Measurements from ENCODE around the gene DGAT2L6.
"Not testable (repeated sequence)": the region's sequence is repeated elsewhere in the genome, so short reads cannot be mapped to it uniquely, and the experiment has no call there.

DGAT2L6 gene

GRCh38 chrX:70196961-70197720 is 19.9 kb downstream of the DGAT2L6 start:
- no peak for DNase-seq (ENCODE audit: low spot score)

- DNase-seq (ENCODE audit: low spot score) = no peak
These were observed 24.4 kb downstream of the DGAT2L6 start for GRCh38 chrX:70201732-70202131.

GRCh38 chrX:70208479-70208878 is 31.2 kb downstream of the DGAT2L6 start:
- DNase-seq (ENCODE audit: low spot score) = no peak

- not testable (repeated sequence) for DNase-seq (ENCODE audit: low spot score)
These were observed 32.3 kb downstream of the DGAT2L6 start for GRCh38 chrX:70209570-70209969.

GRCh38 chrX:70219938-70220764 is 42.9 kb downstream of the DGAT2L6 start:
- no peak for DNase-seq (ENCODE audit: low spot score)

GRCh38 chrX:70226048-70226447 is 48.8 kb downstream of the DGAT2L6 start:
- DNase-seq (ENCODE audit: low spot score) = no peak

- no peak for DNase-seq (ENCODE audit: low spot score)
These were observed 49.4 kb downstream of the DGAT2L6 start for GRCh38 chrX:70226687-70227086.

- no peak for DNase-seq (ENCODE audit: low spot score)
These were observed 54.4 kb downstream of the DGAT2L6 start for GRCh38 chrX:70231666-70232065.

- no peak for DNase-seq (ENCODE audit: low spot score)
These were observed 57.1 kb downstream of the DGAT2L6 start, which contains the start of gene AWAT1 for GRCh38 chrX:70234355-70234754. TSS of gene AWAT1 (plus strand) at chrX:70234655. CDS start at chrX:70234696, 41 bp downstream.

GRCh38 chrX:70240751-70241150 is 63.5 kb downstream of the DGAT2L6 start:
- no peak for DNase-seq (ENCODE audit: low spot score)

GRCh38 chrX:70241501-70241900 is 64.2 kb downstream of the DGAT2L6 start:
- no peak for DNase-seq (ENCODE audit: low spot score)

GRCh38 chrX:70243601-70244000 is 66.3 kb downstream of the DGAT2L6 start:
- DNase-seq (ENCODE audit: low spot score) = not testable (repeated sequence)

GRCh38 chrX:70244881-70245280 is 67.6 kb downstream of the DGAT2L6 start:
- no peak for DNase-seq (ENCODE audit: low spot score)

GRCh38 chrX:70247252-70247651 is 70.0 kb downstream of the DGAT2L6 start:
- DNase-seq (ENCODE audit: low spot score) = no peak

- no peak for DNase-seq (ENCODE audit: low spot score)
These were observed 75.2 kb downstream of the DGAT2L6 start for GRCh38 chrX:70252491-70252890.

GRCh38 chrX:70253377-70254062 is 76.2 kb downstream of the DGAT2L6 start:
- no peak for DNase-seq (ENCODE audit: low spot score)

GRCh38 chrX:70254063-70254400 is 76.7 kb downstream of the DGAT2L6 start:
- DNase-seq (ENCODE audit: low spot score) = no peak

GRCh38 chrX:70254909-70255308 is 77.6 kb downstream of the DGAT2L6 start:
- DNase-seq (ENCODE audit: low spot score) = no peak
